GM20000 (cell line): Measurements from ENCODE around the gene RPP25.

Source experiments
- DNase-seq: peaks from one replicate; pipeline ENCODE4 v3.0.0; 2012; ENCODE audit warnings: low spot score
- TF ChIP-seq, protein P1 (sequence below): IDR thresholded peaks from 2 replicates; pipeline ENCODE4 v1.5.1; 2012; ENCODE audit warnings: mild to moderate bottlenecking, control low read depth; ENCODE audit errors: extremely low read depth, missing control alignments

Gene RPP25

DNA sequence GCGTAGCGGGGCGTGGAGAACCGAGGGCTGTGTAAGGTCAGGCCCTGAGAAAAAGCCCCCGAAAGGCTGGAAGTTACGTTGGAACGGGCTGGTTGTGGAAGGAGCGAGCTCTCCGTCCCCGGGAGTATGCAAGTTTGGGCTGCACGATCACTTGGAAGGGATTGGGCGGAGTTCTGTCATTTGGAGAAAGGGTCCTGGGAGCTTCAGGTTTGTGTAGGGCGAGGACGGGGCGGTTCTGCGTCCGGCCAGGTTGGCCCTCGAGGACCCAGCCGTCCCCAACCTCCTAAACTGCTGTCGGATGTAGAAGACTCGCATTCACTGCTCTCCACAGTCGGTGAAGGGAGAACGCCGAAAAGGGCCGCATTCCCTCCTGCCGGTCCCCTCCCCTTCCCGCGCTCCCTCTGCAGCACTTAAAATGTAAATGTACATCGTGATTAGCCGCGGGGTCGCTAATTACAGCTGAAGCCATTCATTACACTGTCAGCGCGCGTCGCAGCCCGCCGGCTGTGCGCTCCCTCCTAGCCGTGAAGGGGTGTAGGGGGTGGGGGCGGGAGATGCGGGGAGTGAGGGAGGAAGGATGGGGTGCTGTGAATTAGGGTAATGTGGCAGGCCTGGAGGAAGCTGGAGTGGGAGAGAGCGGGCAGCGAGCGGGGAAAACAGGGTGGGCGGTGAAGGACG, 2.5 kb upstream of the RPP25 start:
- TF ChIP-seq, protein P1, sequence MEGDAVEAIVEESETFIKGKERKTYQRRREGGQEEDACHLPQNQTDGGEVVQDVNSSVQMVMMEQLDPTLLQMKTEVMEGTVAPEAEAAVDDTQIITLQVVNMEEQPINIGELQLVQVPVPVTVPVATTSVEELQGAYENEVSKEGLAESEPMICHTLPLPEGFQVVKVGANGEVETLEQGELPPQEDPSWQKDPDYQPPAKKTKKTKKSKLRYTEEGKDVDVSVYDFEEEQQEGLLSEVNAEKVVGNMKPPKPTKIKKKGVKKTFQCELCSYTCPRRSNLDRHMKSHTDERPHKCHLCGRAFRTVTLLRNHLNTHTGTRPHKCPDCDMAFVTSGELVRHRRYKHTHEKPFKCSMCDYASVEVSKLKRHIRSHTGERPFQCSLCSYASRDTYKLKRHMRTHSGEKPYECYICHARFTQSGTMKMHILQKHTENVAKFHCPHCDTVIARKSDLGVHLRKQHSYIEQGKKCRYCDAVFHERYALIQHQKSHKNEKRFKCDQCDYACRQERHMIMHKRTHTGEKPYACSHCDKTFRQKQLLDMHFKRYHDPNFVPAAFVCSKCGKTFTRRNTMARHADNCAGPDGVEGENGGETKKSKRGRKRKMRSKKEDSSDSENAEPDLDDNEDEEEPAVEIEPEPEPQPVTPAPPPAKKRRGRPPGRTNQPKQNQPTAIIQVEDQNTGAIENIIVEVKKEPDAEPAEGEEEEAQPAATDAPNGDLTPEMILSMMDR, result no peak
- no peak for DNase-seq

DNA sequence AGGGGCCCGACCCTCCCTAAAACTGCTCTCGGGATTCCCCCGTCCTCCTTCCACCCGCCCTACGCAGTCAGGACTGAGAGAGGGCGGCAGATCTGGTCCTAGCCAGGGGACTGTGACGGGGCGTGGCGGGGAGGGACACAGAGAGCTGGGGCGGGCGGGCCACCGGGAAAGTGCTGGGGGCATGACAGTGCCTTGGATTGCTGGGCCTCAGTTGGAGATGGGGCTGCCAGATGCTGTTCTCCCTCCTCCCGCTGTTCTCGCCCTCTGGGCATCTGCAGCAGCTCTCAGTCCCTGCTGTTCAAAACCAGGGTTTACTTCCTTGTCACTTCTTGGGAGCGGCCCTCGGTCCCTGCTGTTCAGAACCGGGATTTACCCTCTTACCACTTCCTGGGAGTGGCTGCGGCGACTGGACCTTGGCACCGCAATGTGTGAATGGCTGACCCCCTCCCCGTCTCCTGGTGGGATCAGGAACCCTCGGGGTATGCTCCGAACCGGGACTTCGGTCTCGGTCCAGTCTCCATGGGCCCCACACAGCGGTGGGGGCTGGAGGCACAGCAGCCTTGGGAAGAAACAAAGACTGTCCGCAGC, 1.8 kb upstream of the RPP25 start:
- TF ChIP-seq, protein P1, result no peak
- no peak for DNase-seq

DNA sequence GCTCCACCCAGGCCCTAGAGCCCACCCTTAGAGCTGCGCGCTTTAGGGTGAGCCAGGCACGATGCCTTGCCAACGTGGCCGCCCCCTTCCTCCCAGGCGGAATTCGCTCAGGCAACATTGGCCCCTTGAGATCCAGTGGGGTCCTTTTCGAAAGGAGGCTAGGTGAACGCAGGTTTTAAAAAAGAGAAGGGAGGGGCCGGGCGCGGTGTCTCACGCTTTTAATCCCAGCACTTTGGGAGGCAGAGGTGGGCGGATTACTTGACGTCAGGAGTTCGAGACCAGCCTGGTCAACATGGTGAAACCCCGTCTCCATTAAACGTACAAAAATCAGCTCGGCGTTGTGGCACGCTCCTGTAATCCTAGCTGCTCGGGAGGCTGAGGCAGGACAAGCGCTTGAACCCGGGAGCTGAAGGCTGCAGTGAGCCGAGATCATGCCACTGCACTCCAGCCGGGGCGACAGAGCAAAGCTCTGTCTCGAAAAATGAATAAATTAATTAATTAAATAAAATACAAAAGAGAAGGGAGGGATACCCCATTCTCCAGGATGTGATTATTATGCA, 984 bp upstream of the RPP25 start:
- DNase-seq, result no peak
- TF ChIP-seq, protein P1, result no peak

DNA sequence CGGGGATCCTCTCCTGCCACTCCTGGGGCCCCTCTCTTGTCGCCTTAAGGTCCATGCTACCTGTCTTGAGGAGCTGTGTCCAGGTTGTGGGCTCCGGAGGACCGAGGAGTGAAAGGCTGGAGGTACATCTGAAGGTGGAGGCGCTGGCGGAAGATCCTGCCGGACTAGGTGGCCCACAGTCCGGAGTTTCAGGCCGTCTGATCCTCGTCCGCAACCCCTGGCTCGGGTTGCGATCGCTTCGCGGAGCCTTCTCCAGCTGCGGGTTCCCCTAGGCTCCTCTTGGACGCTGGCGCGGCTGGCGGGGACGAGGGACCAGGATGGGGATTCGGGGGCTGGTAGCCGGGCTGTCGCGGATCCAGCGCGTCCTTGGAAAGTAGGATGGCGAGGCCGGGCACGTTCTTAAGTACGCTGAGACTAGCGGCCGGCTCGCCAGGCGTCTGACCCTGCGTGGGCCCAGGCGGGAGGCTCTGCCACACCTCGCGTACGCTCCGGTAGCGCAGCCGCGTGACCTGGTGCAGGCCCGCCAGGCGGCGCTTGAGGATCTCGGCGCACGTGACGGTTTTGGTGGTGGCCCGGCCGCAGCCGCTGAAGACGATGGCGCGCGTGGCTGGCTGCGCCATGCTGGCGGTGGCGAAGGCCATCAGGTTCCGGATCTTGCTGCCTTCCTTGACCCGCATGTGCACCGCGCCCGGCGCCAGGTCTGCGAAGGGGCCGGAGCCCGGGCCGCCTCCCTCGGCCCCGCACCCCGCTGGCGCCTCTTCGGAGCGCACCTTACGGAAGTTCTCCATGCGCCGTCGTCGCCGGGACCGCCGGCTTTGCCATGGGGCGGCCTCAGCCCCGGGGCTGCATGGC, 550 bp downstream of the RPP25 start:
- peak; percentile 73 for DNase-seq
- TF ChIP-seq, protein P1, result peak; percentile 41

DNA sequence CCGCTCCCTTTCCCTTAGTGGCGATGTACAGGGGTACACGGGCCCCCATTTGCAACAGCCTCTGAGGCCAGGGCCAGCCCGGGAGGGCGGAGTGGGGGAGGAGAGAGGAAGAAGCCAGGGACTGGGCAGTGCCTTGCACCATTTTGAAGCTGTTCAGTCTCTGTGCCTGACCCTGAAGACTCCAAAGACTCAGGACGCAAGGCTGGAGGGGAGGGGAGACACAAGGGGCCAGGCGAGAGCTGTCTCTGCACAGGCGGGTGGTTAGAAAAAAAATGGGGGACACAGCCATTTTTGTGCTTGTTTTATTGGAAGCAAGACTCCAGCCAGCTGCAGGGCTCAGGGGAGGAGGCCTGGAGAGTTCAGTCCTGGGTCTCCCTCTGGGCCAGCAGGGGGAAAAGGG, 1.6 kb downstream of the RPP25 start:
- no peak for DNase-seq
- TF ChIP-seq, protein P1, result no peak

DNA sequence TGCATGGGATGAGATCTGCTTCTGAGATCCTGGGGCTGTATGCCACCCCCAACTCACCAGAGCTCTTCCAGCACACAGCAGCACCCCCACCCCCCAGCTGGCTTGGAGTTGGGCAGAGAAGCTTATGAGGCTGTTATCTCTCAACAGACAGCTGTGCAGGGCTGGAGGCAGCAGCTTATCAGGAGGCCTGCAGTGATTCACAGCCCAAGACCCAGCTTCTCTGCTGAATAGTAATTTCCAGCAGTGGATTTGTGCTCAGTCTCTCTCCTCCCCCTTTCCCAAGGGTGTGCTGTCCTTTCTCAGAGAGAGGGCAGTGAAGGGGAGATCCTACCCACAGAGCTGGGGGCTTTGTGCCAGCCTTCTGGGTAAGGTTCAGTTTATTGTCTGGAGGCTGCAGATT, 2.1 kb downstream of the RPP25 start:
- TF ChIP-seq, protein P1, result no peak
- no peak for DNase-seq

DNA sequence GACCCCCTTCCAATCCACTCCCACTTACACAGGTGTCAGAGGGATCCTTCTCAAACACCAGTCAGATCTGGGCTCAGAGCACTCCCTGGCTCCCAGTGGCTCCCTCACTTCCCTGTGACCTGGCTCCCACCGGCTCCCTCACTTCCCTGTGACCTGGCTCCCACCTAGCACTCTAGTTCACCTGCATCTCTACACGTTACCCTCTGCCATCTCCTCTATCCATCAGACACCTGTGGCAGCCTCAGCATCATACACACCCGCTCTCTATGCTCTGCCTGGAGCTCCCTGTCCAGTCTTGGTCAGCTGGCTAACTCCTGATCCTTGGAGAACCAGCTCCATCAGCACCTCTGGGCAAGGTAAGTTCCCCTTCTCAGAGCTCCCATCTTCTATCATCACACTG, 5.6 kb downstream of the RPP25 start:
- DNase-seq, result no peak
- TF ChIP-seq, protein P1, result no peak
